GM12878 (cell line): Measurements from ENCODE around the gene SMIM14. TPM values are rescaled to one million over a fixed set of nuclear protein-coding genes. Genes with fewer than 3 reads are reported as not detected.

ENCODE experiments used
- ASH2L ChIP-seq: fragments of 300-600, 200-600 bp; sonication (generic); IDR thresholded peaks from 2 replicates; pipeline ENCODE4 v1.6.1; 2017; ENCODE audit warnings: low read depth, mild to moderate bottlenecking, borderline replicate concordance
- BCL11A ChIP-seq: IDR thresholded peaks from 2 replicates; pipeline ENCODE4 v1.6.1; 2011; ENCODE audit warnings: low read depth, low read length
- CBFB ChIP-seq: IDR thresholded peaks from 2 replicates; pipeline ENCODE4 v1.6.1; 2016; ENCODE audit warnings: antibody characterized with exemption, low read depth
- CREM ChIP-seq: IDR thresholded peaks from 2 replicates; pipeline ENCODE4 v1.6.1; 2014; ENCODE audit warnings: antibody characterized with exemption, low read depth
- EGR1 ChIP-seq, 2 experiments: IDR thresholded peaks; 1 replicate in 1 of 2; 2 replicates in 1 of 2; pipeline ENCODE4 v1.6.1; 2011 to 2012; ENCODE audit warnings: low read depth in 2 of 2, low read length in 2 of 2, borderline replicate concordance in 1 of 2, mild to moderate bottlenecking in 1 of 2, moderate library complexity in 1 of 2
- EP300 ChIP-seq, 2 experiments: fragments of 150-350 bp in 1 of 2; IDR thresholded peaks; 2 replicates each; pipeline ENCODE4 v1.6.1; 2011 to 2012; ENCODE audit warnings: low read depth in 2 of 2, low read length in 2 of 2, borderline replicate concordance in 1 of 2, improper control_type of control experiment in 1 of 2, inconsistent platforms in 1 of 2; ENCODE audit not compliant: control insufficient read depth in 1 of 2
- HDAC2 ChIP-seq: fragments of 200-600 bp; sonication (generic); IDR thresholded peaks from 2 replicates; pipeline ENCODE4 v1.6.1; 2017
- IKZF1 ChIP-seq: fragments of 450-650 bp; conservative IDR thresholded peaks from 2 replicates; pipeline ENCODE4 v1.6.1; 2017; ENCODE audit warnings: antibody characterized with exemption, mild to moderate bottlenecking
- JUNB ChIP-seq: IDR thresholded peaks from 2 replicates; pipeline ENCODE4 v1.6.1; 2016; ENCODE audit warnings: antibody characterized with exemption, mild to moderate bottlenecking
- NFYB ChIP-seq: IDR thresholded peaks from 2 replicates; pipeline ENCODE4 v1.6.1; 2011; ENCODE audit warnings: low read depth, mild to moderate bottlenecking, low read length, improper control_type of control experiment, moderate library complexity; ENCODE audit not compliant: insufficient read depth
- RFX5 ChIP-seq: IDR thresholded peaks from 2 replicates; pipeline ENCODE4 v1.6.1; 2011; ENCODE audit warnings: low read depth, low read length, improper control_type of control experiment
- RUNX3 ChIP-seq: IDR thresholded peaks from 2 replicates; pipeline ENCODE4 v1.6.1; 2012; ENCODE audit warnings: low read length, inconsistent platforms
- SREBF2 ChIP-seq: IDR thresholded peaks from 2 replicates; pipeline ENCODE4 v1.6.1; 2012; ENCODE audit warnings: mild to moderate bottlenecking, low read length
- ZSCAN29 ChIP-seq: fragments of 450-650 bp; IDR thresholded peaks from 2 replicates; pipeline ENCODE4 v1.6.1; 2017; ENCODE audit warnings: mild to moderate bottlenecking, moderate library complexity
- polyA plus RNA-seq, 11 experiments: library from polyadenylated mRNA; depleted of rRNA in 4 of 11; unstranded in 6 of 11; stranded (reverse) in 5 of 11; fragments of >200 nt; fragmentation: Nextera tagmentation in 4 of 11; fragmentation: Illumina TruSeq in 1 of 11; extraction: Ambion mirVana in 4 of 11; extraction: Trizol in 1 of 11; gene quantifications; 1 replicate in 1 of 11; 2 replicates in 10 of 11; pipeline versions ENCODE4 v1.2.1 to v1.2.3, GENCODE V29; 2011 to 2016; ENCODE audit warnings: inconsistent platforms in 2 of 11, missing spikeins in 2 of 11, low read depth in 1 of 11
- total RNA-seq, 4 experiments: library from RNA; depleted of rRNA in 3 of 4; stranded (reverse); fragments of >200 nt in 3 of 4; fragmentation: Illumina TruSeq in 1 of 4; extraction: Trizol in 1 of 4; gene quantifications; 2 replicates each; pipeline versions ENCODE4 v1.2.1 to v1.2.3, GENCODE V29; 2013 to 2021
- TF ChIP-seq, protein P1 (sequence below): fragments of 450-650 bp; IDR thresholded peaks from 2 replicates; pipeline ENCODE4 v1.6.1; 2018; ENCODE audit warnings: borderline replicate concordance, mild to moderate bottlenecking; ENCODE audit not compliant: partially characterized antibody
- TF ChIP-seq, protein P2 (sequence below): fragments of 450-650 bp; IDR thresholded peaks from 2 replicates; pipeline ENCODE4 v1.6.1; 2017; ENCODE audit warnings: mild to moderate bottlenecking, low read depth, inconsistent platforms; ENCODE audit not compliant: poor library complexity, severe bottlenecking
- TF ChIP-seq, protein P3 (sequence below): fragments of 450-650 bp; formaldehyde crosslinking; IDR thresholded peaks from 2 replicates; pipeline ENCODE4 v1.4.0; 2022; ENCODE audit warnings: mild to moderate bottlenecking, moderate library complexity
- TF ChIP-seq, protein P4 (sequence below): fragments of 450-650 bp; IDR thresholded peaks from 2 replicates; pipeline ENCODE4 v1.6.1; 2016; ENCODE audit warnings: mild to moderate bottlenecking
- TF ChIP-seq, protein P5 (sequence below): IDR thresholded peaks from 2 replicates; pipeline ENCODE4 v1.6.1; 2011; ENCODE audit warnings: borderline replicate concordance, low read depth, mild to moderate bottlenecking, moderate library complexity, low read length; ENCODE audit not compliant: insufficient read depth, poor library complexity, severe bottlenecking
- TF ChIP-seq, protein P6 (sequence below): IDR thresholded peaks from 2 replicates; pipeline ENCODE4 v1.6.1; 2012; ENCODE audit warnings: low read depth, low read length, improper control_type of control experiment

SMIM14 gene
- total and polyA plus RNA-seq, 10 of the 15 experiments (the other 5 are each of a cell fraction or from before 2014, with no cell fraction given): 125 to 671 (median 188) TPM

DNA sequence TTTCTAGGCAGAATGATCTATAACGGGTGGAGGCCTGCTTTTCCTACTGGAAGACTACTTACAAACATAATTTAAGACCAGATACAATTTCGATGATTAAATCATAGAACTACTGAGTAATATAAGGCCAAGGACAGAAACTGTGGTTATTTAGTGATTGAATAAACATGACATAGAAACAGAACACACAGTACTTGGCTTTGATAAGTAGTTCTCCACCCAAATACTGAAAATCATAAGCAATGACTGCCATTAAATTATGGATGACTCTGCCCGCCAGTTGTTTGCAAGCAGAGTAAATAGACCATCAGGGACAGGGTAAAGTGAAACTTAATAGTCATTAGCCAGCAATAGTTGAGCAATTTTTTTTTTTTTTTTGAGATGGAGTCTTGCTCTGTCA, 17.2 kb upstream of the SMIM14 start (continued):
- TF ChIP-seq, protein P1, sequence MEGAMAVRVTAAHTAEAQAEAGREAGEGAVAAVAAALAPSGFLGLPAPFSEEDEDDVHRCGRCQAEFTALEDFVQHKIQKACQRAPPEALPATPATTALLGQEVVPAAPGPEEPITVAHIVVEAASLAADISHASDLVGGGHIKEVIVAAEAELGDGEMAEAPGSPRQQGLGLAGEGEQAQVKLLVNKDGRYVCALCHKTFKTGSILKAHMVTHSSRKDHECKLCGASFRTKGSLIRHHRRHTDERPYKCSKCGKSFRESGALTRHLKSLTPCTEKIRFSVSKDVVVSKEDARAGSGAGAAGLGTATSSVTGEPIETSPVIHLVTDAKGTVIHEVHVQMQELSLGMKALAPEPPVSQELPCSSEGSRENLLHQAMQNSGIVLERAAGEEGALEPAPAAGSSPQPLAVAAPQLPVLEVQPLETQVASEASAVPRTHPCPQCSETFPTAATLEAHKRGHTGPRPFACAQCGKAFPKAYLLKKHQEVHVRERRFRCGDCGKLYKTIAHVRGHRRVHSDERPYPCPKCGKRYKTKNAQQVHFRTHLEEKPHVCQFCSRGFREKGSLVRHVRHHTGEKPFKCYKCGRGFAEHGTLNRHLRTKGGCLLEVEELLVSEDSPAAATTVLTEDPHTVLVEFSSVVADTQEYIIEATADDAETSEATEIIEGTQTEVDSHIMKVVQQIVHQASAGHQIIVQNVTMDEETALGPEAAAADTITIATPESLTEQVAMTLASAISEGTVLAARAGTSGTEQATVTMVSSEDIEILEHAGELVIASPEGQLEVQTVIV: no peak
- TF ChIP-seq CBFB (no peak), JUNB (peak; percentile 94), ASH2L (no peak), RFX5 (no peak), EP300 (IDR thresholded peaks at IDR 0.05; ENCODE audit: borderline replicate concordance in 1 of 2, control insufficient read depth in 1 of 2, low read depth in 2 of 2, low read length in 2 of 2) (peak in 1 of 2 experiments; percentile 48; a peak in 1 of 4 replicates), HDAC2 (no peak), ZSCAN29 (no peak), CREM (peak; percentile 46; the same call in 1 of the 2 replicates), SREBF2 (no peak), EGR1 (IDR thresholded peaks at IDR 0.05; ENCODE audit: borderline replicate concordance in 1 of 2, low read depth in 2 of 2, low read length in 2 of 2) (no peak), NFYB (no peak), IKZF1 (no peak), RUNX3 (peak; percentile 91), BCL11A (peak; percentile 48; the same call in 1 of the 2 replicates)
- TF ChIP-seq, protein P2, sequence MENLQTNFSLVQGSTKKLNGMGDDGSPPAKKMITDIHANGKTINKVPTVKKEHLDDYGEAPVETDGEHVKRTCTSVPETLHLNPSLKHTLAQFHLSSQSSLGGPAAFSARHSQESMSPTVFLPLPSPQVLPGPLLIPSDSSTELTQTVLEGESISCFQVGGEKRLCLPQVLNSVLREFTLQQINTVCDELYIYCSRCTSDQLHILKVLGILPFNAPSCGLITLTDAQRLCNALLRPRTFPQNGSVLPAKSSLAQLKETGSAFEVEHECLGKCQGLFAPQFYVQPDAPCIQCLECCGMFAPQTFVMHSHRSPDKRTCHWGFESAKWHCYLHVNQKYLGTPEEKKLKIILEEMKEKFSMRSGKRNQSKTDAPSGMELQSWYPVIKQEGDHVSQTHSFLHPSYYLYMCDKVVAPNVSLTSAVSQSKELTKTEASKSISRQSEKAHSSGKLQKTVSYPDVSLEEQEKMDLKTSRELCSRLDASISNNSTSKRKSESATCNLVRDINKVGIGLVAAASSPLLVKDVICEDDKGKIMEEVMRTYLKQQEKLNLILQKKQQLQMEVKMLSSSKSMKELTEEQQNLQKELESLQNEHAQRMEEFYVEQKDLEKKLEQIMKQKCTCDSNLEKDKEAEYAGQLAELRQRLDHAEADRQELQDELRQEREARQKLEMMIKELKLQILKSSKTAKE: no peak
- TF ChIP-seq, protein P3, sequence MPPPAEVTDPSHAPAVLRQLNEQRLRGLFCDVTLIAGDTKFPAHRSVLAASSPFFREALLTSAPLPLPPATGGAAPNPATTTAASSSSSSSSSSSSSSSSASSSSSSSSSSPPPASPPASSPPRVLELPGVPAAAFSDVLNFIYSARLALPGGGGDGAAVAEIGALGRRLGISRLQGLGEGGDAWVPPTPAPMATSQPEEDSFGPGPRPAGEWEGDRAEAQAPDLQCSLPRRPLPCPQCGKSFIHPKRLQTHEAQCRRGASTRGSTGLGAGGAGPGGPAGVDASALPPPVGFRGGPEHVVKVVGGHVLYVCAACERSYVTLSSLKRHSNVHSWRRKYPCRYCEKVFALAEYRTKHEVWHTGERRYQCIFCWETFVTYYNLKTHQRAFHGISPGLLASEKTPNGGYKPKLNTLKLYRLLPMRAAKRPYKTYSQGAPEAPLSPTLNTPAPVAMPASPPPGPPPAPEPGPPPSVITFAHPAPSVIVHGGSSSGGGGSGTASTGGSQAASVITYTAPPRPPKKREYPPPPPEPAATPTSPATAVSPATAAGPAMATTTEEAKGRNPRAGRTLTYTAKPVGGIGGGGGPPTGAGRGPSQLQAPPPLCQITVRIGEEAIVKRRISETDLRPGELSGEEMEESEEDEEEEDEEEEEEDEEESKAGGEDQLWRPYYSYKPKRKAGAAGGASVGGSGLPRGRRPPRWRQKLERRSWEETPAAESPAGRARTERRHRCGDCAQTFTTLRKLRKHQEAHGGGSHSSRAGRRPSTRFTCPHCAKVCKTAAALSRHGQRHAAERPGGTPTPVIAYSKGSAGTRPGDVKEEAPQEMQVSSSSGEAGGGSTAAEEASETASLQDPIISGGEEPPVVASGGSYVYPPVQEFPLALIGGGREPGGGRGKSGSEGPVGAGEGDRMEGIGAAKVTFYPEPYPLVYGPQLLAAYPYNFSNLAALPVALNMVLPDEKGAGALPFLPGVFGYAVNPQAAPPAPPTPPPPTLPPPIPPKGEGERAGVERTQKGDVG: no peak
- TF ChIP-seq, protein P4, sequence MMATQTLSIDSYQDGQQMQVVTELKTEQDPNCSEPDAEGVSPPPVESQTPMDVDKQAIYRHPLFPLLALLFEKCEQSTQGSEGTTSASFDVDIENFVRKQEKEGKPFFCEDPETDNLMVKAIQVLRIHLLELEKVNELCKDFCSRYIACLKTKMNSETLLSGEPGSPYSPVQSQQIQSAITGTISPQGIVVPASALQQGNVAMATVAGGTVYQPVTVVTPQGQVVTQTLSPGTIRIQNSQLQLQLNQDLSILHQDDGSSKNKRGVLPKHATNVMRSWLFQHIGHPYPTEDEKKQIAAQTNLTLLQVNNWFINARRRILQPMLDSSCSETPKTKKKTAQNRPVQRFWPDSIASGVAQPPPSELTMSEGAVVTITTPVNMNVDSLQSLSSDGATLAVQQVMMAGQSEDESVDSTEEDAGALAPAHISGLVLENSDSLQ: peak; percentile 16; the same call in 1 of the 2 replicates
- TF ChIP-seq, protein P5, sequence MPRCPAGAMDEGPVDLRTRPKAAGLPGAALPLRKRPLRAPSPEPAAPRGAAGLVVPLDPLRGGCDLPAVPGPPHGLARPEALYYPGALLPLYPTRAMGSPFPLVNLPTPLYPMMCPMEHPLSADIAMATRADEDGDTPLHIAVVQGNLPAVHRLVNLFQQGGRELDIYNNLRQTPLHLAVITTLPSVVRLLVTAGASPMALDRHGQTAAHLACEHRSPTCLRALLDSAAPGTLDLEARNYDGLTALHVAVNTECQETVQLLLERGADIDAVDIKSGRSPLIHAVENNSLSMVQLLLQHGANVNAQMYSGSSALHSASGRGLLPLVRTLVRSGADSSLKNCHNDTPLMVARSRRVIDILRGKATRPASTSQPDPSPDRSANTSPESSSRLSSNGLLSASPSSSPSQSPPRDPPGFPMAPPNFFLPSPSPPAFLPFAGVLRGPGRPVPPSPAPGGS: no peak
- TF ChIP-seq, protein P6, sequence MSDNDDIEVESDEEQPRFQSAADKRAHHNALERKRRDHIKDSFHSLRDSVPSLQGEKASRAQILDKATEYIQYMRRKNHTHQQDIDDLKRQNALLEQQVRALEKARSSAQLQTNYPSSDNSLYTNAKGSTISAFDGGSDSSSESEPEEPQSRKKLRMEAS: no peak
